K562 (cell line): ENCODE measurements around the gene LMOD1. TPM values are rescaled to one million over a fixed set of nuclear protein-coding genes. Genes with fewer than 3 reads are reported as not detected.

ENCODE experiments used
- ATAC-seq: fragments of 200-7000 bp; cut with Tn5 transposase; 3 replicates; pipeline ENCODE4 v1.9.1; 2020; ENCODE audit warnings: moderate library complexity
- BruUV-seq: library from RNA; stranded (reverse); fragments of 400-500 nt; replicated peaks from 2 replicates; lab custom pipeline; 2021; lab: Mats Ljungman, UMichigan
- CTCF ChIA-PET: fragments of 300-600 bp; formaldehyde crosslinking; extraction: SDS; loops from one replicate; lab custom pipeline; 2021; ENCODE audit warnings: low intra/inter-chr PET ratio; lab: Yijun Ruan, JAX
- POLR2A ChIA-PET: fragments of 300-600, 350-650 bp; sonication (Branson Sonifier 250); formaldehyde crosslinking; extraction: SDS; loops from one replicate; lab custom pipeline; 2021; ENCODE audit warnings: antibody characterized with exemption, inconsistent platforms; lab: Yijun Ruan, JAX
- DNase-seq, 4 experiments: peaks; one replicate each; pipeline versions ENCODE4 v3.0.0 to v3.0.0-alpha.2; 2011 to 2018; ENCODE audit warnings: low spot score in 3 of 4, mixed read lengths in 3 of 4; ENCODE audit errors: extremely low read depth in 1 of 4
- FAIRE-seq: peaks from 2 replicates; lab custom pipeline; 2011; peaks lifted over from hg19 to GRCh38; lab: Jason Lieb, UNC
- H2AFZ ChIP-seq: 2 replicates; pipeline ENCODE4 v1.6.0; 2011; ENCODE audit warnings: low read depth, low read length, control low read depth, inconsistent platforms
- H3K27ac ChIP-seq: fragments of 200-600 bp; 3 replicates; pipeline ENCODE4 v1.8.0; 2011; ENCODE audit warnings: low read depth, mild to moderate bottlenecking, control low read depth, inconsistent platforms, low read length, moderate library complexity, mixed read lengths; ENCODE audit errors: extremely low read depth
- H3K27me3 ChIP-seq, 2 experiments: fragments of 300-600 bp in 1 of 2; 2 replicates in 1 of 2; 3 replicates in 1 of 2; pipeline versions ENCODE4 v1.6.0 to v1.8.0; 2011; ENCODE audit warnings: inconsistent platforms in 2 of 2, low read length in 2 of 2, mild to moderate bottlenecking in 1 of 2, mixed read lengths in 1 of 2, moderate library complexity in 1 of 2; ENCODE audit not compliant: control insufficient read depth in 2 of 2, insufficient read depth in 2 of 2
- H3K36me3 ChIP-seq: fragments of 300-600 bp; 3 replicates; pipeline ENCODE4 v1.8.0; 2011; ENCODE audit warnings: mild to moderate bottlenecking, low read length, inconsistent platforms; ENCODE audit not compliant: control insufficient read depth, insufficient read depth
- H3K4me1 ChIP-seq, 2 experiments: fragments of 200-600 bp in 1 of 2; replicated peaks in 1 of 2; 2 replicates in 1 of 2; 3 replicates in 1 of 2; pipeline versions ENCODE4 v1.5.1 to v1.8.0; 2011; ENCODE audit warnings: inconsistent platforms in 2 of 2, low read length in 2 of 2, mild to moderate bottlenecking in 1 of 2, mixed read lengths in 1 of 2, moderate library complexity in 1 of 2; ENCODE audit not compliant: control insufficient read depth in 2 of 2, insufficient read depth in 2 of 2
- H3K4me2 ChIP-seq: 2 replicates; pipeline ENCODE4 v1.6.1; 2011; ENCODE audit warnings: low read length, control low read depth, inconsistent platforms, mixed read lengths; ENCODE audit not compliant: insufficient read depth
- H3K4me3 ChIP-seq: fragments of 200-600 bp; sonication (generic), shearing (Covaris generic); 2 replicates; pipeline ENCODE4 v1.5.1; 2016; ENCODE audit warnings: control low read depth, inconsistent platforms
- H3K79me2 ChIP-seq: fragments of 200-600 bp; 3 replicates; pipeline ENCODE4 v1.8.0; 2011; ENCODE audit warnings: low read length, inconsistent platforms; ENCODE audit not compliant: control insufficient read depth, insufficient read depth
- H3K9ac ChIP-seq, 2 experiments: 2 replicates each; pipeline versions ENCODE4 v1.6.0 to v1.6.1; 2011; ENCODE audit warnings: low read depth in 2 of 2, low read length in 2 of 2, control low read depth in 1 of 2, inconsistent platforms in 1 of 2, mild to moderate bottlenecking in 1 of 2, mixed read lengths in 1 of 2; ENCODE audit not compliant: insufficient read depth in 1 of 2
- H3K9me1 ChIP-seq: one replicate; pipeline ENCODE4 v1.6.0; 2011; ENCODE audit warnings: inconsistent platforms, mild to moderate bottlenecking, low read length, moderate library complexity; ENCODE audit not compliant: control insufficient read depth, insufficient read depth
- H3K9me3 ChIP-seq: replicated peaks from 2 replicates; pipeline ENCODE4 v1.5.1; 2011; ENCODE audit warnings: low read depth, low read length, inconsistent platforms; ENCODE audit not compliant: control insufficient read depth, insufficient read depth
- H4K20me1 ChIP-seq: replicated peaks from 2 replicates; pipeline ENCODE4 v1.6.1; 2011; ENCODE audit warnings: low read length, inconsistent platforms, mixed read lengths; ENCODE audit not compliant: control insufficient read depth, insufficient read depth
- ADNP ChIP-seq: fragments of 200-800 bp; sonication (Bioruptor generic); IDR thresholded peaks from 2 replicates; pipeline ENCODE4 v1.6.1; 2016; ENCODE audit warnings: missing genetic modification characterization, missing compliant biosample characterization
- FOXA1 ChIP-seq: fragments of 450-650 bp; IDR thresholded peaks from 2 replicates; pipeline ENCODE4 v1.6.1; 2016; ENCODE audit warnings: mild to moderate bottlenecking, borderline replicate concordance
- KDM1A ChIP-seq, 2 experiments: fragments of 450-650 bp; IDR thresholded peaks; 2 replicates each; pipeline ENCODE4 v1.6.1; 2016; ENCODE audit warnings: mild to moderate bottlenecking in 2 of 2
- PHF20 ChIP-seq: fragments of 450-650 bp; IDR thresholded peaks from 2 replicates; pipeline ENCODE4 v1.6.1; 2018; ENCODE audit not compliant: partially characterized antibody
- ZNF3 ChIP-seq: fragments of 250-450 bp; sonication (Bioruptor Pico); IDR thresholded peaks from 2 replicates; pipeline ENCODE4 v1.5.0; 2021; ENCODE audit warnings: mild to moderate bottlenecking, moderate library complexity
- WGBS: fragments of 100-300 bp; shearing (Covaris generic); methylation state at CpG from one replicate; pipeline ENCODE4 v1.1.6; 2016; ENCODE audit warnings: low coverage, mixed read lengths; ENCODE audit not compliant: insufficient coverage; ENCODE audit errors: missing lambda C conversion rate; 5-methylcytosine and 5-hydroxymethylcytosine counted together
- in situ Hi-C: fragments of 300-500 bp; cut with MboI; formaldehyde crosslinking; loops from 4 replicates; pipeline ENCODE4 v1.15.0; 2018; ENCODE audit warnings: inconsistent platforms, mixed read lengths
- intact Hi-C: fragments of 100-400 bp; cut with micrococcal nuclease; formaldehyde crosslinking; loops from 2 replicates; pipeline ENCODE4 v1.14.2; 2022
- polyA plus RNA-seq, 8 experiments: library from polyadenylated mRNA; depleted of rRNA in 4 of 8; stranded (reverse) in 5 of 8; unstranded in 3 of 8; fragments of >200 nt; fragmentation: Nextera tagmentation in 2 of 8; fragmentation: Illumina TruSeq in 1 of 8; extraction: Ambion mirVana in 2 of 8; extraction: Trizol in 1 of 8; gene quantifications; 2 replicates each; pipeline versions ENCODE4 v1.2.1 to v1.2.3, GENCODE V29; 2011 to 2014; ENCODE audit warnings: inconsistent platforms in 1 of 8, missing spikeins in 1 of 8
- total RNA-seq, 7 experiments: library from RNA; depleted of rRNA in 6 of 7; stranded (reverse); fragments of >200 nt in 6 of 7; fragmentation: Illumina TruSeq in 2 of 7; extraction: Trizol in 2 of 7; gene quantifications; 2 replicates each; pipeline versions ENCODE4 v1.2.1 to v1.2.3, GENCODE V29; 2011 to 2021; ENCODE audit warnings: low replicate concordance in 1 of 7
- TF ChIP-seq, protein P1 (sequence below): sonication (generic); formaldehyde crosslinking; IDR thresholded peaks from 2 replicates; pipeline ENCODE4 v1.8.0; 2022; ENCODE audit warnings: mild to moderate bottlenecking, missing genetic modification reagents
- TF ChIP-seq, protein P2 (sequence below): IDR thresholded peaks from 2 replicates; pipeline ENCODE4 v1.6.1; 2014; ENCODE audit warnings: antibody characterized with exemption

The LMOD1 gene
- total and polyA plus RNA-seq, 9 of the 15 experiments (the other 6 are each of a cell fraction or from before 2014, with no cell fraction given): 0.03 to 0.54 (median 0.38) TPM; not detected in 1

DNA sequence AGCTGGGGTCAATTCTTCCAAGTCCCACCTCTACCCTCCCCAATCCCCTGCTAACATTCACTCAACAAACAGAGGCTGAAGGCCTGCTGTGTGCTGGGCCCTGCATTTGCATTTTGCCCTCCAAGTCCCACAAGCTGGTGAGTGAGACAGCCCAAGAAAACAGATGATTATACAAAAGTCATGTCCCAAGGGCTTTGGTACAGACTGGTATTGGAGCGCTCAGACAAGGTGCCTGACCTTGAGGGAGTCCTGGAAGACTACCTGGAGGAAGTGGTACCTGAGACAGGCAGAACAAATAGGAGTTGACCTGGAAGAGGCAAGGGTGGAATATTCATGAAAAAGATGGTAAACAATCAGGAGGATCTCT lies 4.2 kb downstream of the LMOD1 start:
- 86% methylated on average over 1 of the region's 1 CpG for WGBS
- FAIRE-seq: no peak
- in situ Hi-C loops (no loop called here), intact Hi-C loops (no loop called here)
- ATAC-seq: no peak
- Histone ChIP-seq H3K9me1 (no peaks in the 10 kb centered on the region), H3K27me3 (no peaks in the 10 kb centered on the region), H3K27ac (peak overlapping the region; percentile 91), H3K9ac (peak overlapping the region; percentile 81 to 90; a peak in 3 of 4 replicates), H3K4me3 (no peak overlapping the region; the same call in 1 of the 2 replicates), H3K4me1 (peaks cover 43 to 49% of the 10 kb centered on the region in 2 experiments), H2AFZ (peak overlapping the region; percentile 99), H3K9me3 (no peaks in the 10 kb centered on the region), H3K36me3 (no peaks in the 10 kb centered on the region), H3K79me2 (no peaks in the 10 kb centered on the region), H3K4me2 (peak overlapping the region; percentile 77), H4K20me1 (no peaks in the 10 kb centered on the region)
- DNase-seq: no peak
- ChIA-PET CTCF (no interaction called here), POLR2A (interaction anchor here (0.5 to 1.8 kb wide), 7 partner anchors 8 to 25 kb away, joined by 3 to 9 read pairs (median 5); partner anchors contain the start of gene TIMM17A)
- no TSS peak for BruUV-seq
- peak; percentile 14 for TF ChIP-seq PHF20
- TF ChIP-seq FOXA1: no peak
- TF ChIP-seq, protein P1, sequence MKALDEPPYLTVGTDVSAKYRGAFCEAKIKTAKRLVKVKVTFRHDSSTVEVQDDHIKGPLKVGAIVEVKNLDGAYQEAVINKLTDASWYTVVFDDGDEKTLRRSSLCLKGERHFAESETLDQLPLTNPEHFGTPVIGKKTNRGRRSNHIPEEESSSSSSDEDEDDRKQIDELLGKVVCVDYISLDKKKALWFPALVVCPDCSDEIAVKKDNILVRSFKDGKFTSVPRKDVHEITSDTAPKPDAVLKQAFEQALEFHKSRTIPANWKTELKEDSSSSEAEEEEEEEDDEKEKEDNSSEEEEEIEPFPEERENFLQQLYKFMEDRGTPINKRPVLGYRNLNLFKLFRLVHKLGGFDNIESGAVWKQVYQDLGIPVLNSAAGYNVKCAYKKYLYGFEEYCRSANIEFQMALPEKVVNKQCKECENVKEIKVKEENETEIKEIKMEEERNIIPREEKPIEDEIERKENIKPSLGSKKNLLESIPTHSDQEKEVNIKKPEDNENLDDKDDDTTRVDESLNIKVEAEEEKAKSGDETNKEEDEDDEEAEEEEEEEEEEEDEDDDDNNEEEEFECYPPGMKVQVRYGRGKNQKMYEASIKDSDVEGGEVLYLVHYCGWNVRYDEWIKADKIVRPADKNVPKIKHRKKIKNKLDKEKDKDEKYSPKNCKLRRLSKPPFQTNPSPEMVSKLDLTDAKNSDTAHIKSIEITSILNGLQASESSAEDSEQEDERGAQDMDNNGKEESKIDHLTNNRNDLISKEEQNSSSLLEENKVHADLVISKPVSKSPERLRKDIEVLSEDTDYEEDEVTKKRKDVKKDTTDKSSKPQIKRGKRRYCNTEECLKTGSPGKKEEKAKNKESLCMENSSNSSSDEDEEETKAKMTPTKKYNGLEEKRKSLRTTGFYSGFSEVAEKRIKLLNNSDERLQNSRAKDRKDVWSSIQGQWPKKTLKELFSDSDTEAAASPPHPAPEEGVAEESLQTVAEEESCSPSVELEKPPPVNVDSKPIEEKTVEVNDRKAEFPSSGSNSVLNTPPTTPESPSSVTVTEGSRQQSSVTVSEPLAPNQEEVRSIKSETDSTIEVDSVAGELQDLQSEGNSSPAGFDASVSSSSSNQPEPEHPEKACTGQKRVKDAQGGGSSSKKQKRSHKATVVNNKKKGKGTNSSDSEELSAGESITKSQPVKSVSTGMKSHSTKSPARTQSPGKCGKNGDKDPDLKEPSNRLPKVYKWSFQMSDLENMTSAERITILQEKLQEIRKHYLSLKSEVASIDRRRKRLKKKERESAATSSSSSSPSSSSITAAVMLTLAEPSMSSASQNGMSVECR: no peak
- TF ChIP-seq KDM1A (IDR thresholded peaks at IDR 0.05): peak; percentile 73 to 88
- peak; percentile 75; the same call in 1 of the 2 replicates for TF ChIP-seq ZNF3 (CRISPR knock-in tag)
- TF ChIP-seq ADNP (tag): peak; percentile 65; the same call in 1 of the 2 replicates
- TF ChIP-seq, protein P2, sequence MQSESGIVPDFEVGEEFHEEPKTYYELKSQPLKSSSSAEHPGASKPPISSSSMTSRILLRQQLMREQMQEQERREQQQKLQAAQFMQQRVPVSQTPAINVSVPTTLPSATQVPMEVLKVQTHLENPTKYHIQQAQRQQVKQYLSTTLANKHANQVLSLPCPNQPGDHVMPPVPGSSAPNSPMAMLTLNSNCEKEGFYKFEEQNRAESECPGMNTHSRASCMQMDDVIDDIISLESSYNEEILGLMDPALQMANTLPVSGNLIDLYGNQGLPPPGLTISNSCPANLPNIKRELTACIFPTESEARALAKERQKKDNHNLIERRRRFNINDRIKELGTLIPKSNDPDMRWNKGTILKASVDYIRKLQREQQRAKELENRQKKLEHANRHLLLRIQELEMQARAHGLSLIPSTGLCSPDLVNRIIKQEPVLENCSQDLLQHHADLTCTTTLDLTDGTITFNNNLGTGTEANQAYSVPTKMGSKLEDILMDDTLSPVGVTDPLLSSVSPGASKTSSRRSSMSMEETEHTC: no peak
